ENCODE results near the gene DGKQ. TPM values are rescaled to one million over a fixed set of nuclear protein-coding genes. Genes with fewer than 3 reads are reported as not detected.
A peak's percentile ranks its signal among the peaks of the same experiment; 100 is the strongest.
"Not testable (repeated sequence)": the region's sequence is repeated elsewhere in the genome, so short reads cannot be mapped to it uniquely, and the experiment has no call there.

Gene DGKQ
- total RNA-seq, 5 donors from 2014 or later (not counting 1 experiment from before 2014, with no cell fraction given): 22.6 to 46.4 (median 36.9) TPM

DNA sequence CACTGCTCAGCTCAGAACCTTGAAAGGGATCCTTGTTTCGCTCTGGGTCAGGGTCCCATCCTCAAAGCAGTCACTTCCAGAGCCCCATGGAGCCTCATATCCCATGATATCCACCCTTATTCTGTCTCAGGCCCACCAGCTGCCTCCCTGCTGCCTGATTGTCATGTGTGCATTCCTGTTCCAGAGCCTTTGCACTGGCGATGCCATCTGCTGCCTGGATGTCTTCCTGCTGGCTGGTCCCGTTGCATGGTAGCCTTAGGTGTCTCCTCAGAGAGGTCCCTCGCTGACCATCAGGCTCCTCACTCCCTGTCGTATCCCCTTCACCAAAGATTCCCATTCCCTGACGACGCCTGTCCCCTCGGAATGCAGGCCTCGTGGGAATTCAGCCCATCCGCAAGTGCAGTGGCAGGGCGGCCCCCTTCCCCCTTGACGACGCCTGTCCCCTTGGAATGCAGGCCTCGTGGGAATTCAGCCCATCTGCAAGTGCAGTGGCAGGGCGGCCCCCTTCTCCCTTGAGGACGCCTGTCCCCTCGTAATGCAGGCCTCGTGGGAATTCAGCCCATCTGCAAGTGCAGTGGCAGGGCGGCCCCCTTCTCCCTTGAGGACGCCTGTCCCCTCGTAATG is 26.0 kb upstream of the DGKQ start:
- POLR2A ChIA-PET; DNase-seq; H3K4me3 ChIP-seq (ENCODE audit: control insufficient read depth in 1 of 2, extremely low read depth in 1 of 2, low read length in 1 of 2); ATAC-seq (replicated peaks in 1 of 4); H3K9me3 ChIP-seq; H3K27ac ChIP-seq (ENCODE audit: low read length); H3K36me3 ChIP-seq (ENCODE audit: control insufficient read depth in 2 of 2, extremely low read depth in 1 of 2, insufficient read depth in 1 of 2, low read length in 1 of 2); H3K9me3 Mint-ChIP-seq; H3K36me3 Mint-ChIP-seq: not testable (repeated sequence)
- Mint-ChIP-seq H3K27me3 (peaks cover 16 to 43% of the 10 kb centered on the region in 2 donors), H3K27ac (peak overlapping the region in 1 of 2 donors; percentile 65), H3K4me3 (peak overlapping the region in 1 of 3 donors; percentile 46), H3K4me1 (peaks cover 9 to 17% (median 10%) of the 10 kb centered on the region in 3 donors)
- WGBS (ENCODE audit: insufficient coverage): 53% methylated on average over 6 of the region's 21 CpGs
- Histone ChIP-seq H3K4me1 (ENCODE audit: control insufficient read depth in 1 of 2, extremely low read depth in 1 of 2, insufficient read depth in 2 of 2, low read length in 2 of 2) (peaks cover 0 to 27% of the 10 kb centered on the region in 2 experiments), H3K27me3 (replicated peaks in 1 of 2; ENCODE audit: control insufficient read depth in 2 of 2, extremely low read depth in 1 of 2, insufficient read depth in 2 of 2, low read length in 1 of 2) (peaks cover 2 to 76% of the 10 kb centered on the region in 2 experiments)
- CTCF ChIA-PET: interaction anchor here in 1 of 2 donors (0.7 kb wide), 1 partner anchor 86 kb away, joined by 3 read pairs; no protein-coding TSS in a partner anchor

GRCh38 chr4:998096-998691 is 24.8 kb upstream of the DGKQ start:
- Mint-ChIP-seq H3K9me3 (no peaks in the 10 kb centered on the region), H3K27ac (no peak overlapping the region), H3K27me3 (peaks cover 13 to 35% of the 10 kb centered on the region in 2 donors), H3K4me1 (peaks cover 9 to 13% (median 10%) of the 10 kb centered on the region in 3 donors), H3K4me3 (peak overlapping the region in 1 of 3 donors; percentile 46), H3K36me3 (no peaks in the 10 kb centered on the region)
- Histone ChIP-seq H3K36me3 (ENCODE audit: control insufficient read depth in 2 of 2, extremely low read depth in 1 of 2, insufficient read depth in 1 of 2, low read length in 1 of 2) (no peaks in the 10 kb centered on the region), H3K4me3 (ENCODE audit: control insufficient read depth in 1 of 2, extremely low read depth in 1 of 2, low read length in 1 of 2) (peak overlapping the region in 1 of 2 donors; percentile 29), H3K27ac (ENCODE audit: low read length) (no peak overlapping the region), H3K9me3 (no peaks in the 10 kb centered on the region), H3K27me3 (replicated peaks in 1 of 2; ENCODE audit: control insufficient read depth in 2 of 2, extremely low read depth in 1 of 2, insufficient read depth in 2 of 2, low read length in 1 of 2) (peaks cover 2 to 65% of the 10 kb centered on the region in 2 experiments), H3K4me1 (ENCODE audit: control insufficient read depth in 1 of 2, extremely low read depth in 1 of 2, insufficient read depth in 2 of 2, low read length in 2 of 2) (peaks cover 0 to 22% of the 10 kb centered on the region in 2 experiments)
- POLR2A ChIA-PET: no interaction called here
- ATAC-seq (replicated peaks in 1 of 4) (no peak), DNase-seq (no peak)
- CTCF ChIA-PET: interaction anchor here in 1 of 2 donors (0.7 to 0.9 kb wide), 2 partner anchors 10 to 85 kb away, joined by 3 to 6 read pairs; no protein-coding TSS in a partner anchor
- WGBS (ENCODE audit: insufficient coverage): 52% methylated on average over 9 of the region's 12 CpGs

- WGBS (ENCODE audit: insufficient coverage): 2% methylated on average over 61 of the region's 68 CpGs
- POLR2A ChIA-PET: no interaction called here
- Mint-ChIP-seq H3K4me1 (peaks cover 9 to 13% (median 10%) of the 10 kb centered on the region in 3 donors), H3K27ac (no peak overlapping the region), H3K36me3 (no peaks in the 10 kb centered on the region), H3K9me3 (no peaks in the 10 kb centered on the region), H3K4me3 (peak overlapping the region in 1 of 3 donors; percentile 46), H3K27me3 (peaks cover 13 to 35% of the 10 kb centered on the region in 2 donors)
- no peaks in the 10 kb centered on the region for H3K36me3 ChIP-seq (ENCODE audit: control insufficient read depth in 2 of 2, extremely low read depth in 1 of 2, insufficient read depth in 1 of 2, low read length in 1 of 2)
- H3K9me3 ChIP-seq: no peaks in the 10 kb centered on the region
- peaks cover 2 to 63% of the 10 kb centered on the region in 2 experiments for H3K27me3 ChIP-seq (replicated peaks in 1 of 2; ENCODE audit: control insufficient read depth in 2 of 2, extremely low read depth in 1 of 2, insufficient read depth in 2 of 2, low read length in 1 of 2)
- ATAC-seq (replicated peaks in 1 of 4): peak; percentile 38 to 58 (median 49)
- H3K4me1 ChIP-seq (ENCODE audit: control insufficient read depth in 1 of 2, extremely low read depth in 1 of 2, insufficient read depth in 2 of 2, low read length in 2 of 2): peaks cover 0 to 22% of the 10 kb centered on the region in 2 experiments
- H3K4me3 ChIP-seq (ENCODE audit: control insufficient read depth in 1 of 2, extremely low read depth in 1 of 2, low read length in 1 of 2): peak overlapping the region in 1 of 2 donors; percentile 29
- CTCF ChIA-PET: no interaction called here
- no peak overlapping the region for H3K27ac ChIP-seq (ENCODE audit: low read length)
- no peak for DNase-seq
These were observed 24.2 kb upstream of the DGKQ start for GRCh38 chr4:997375-998071.

- ChIA-PET POLR2A (no interaction called here), CTCF (no interaction called here)
- Mint-ChIP-seq H3K36me3 (no peaks in the 10 kb centered on the region), H3K27ac (no peak overlapping the region), H3K4me3 (no peak overlapping the region), H3K4me1 (peaks cover 9 to 13% (median 10%) of the 10 kb centered on the region in 3 donors), H3K27me3 (peaks cover 13 to 34% of the 10 kb centered on the region in 2 donors), H3K9me3 (no peaks in the 10 kb centered on the region)
- no peak for DNase-seq
- no peak overlapping the region for H3K4me3 ChIP-seq (ENCODE audit: control insufficient read depth in 1 of 2, extremely low read depth in 1 of 2, low read length in 1 of 2)
- ATAC-seq (replicated peaks in 1 of 4): peak in 1 of 4 experiments; percentile 4
- H3K27ac ChIP-seq (ENCODE audit: low read length): no peak overlapping the region
- H3K36me3 ChIP-seq (ENCODE audit: control insufficient read depth in 2 of 2, extremely low read depth in 1 of 2, insufficient read depth in 1 of 2, low read length in 1 of 2): no peaks in the 10 kb centered on the region
- no peaks in the 10 kb centered on the region for H3K9me3 ChIP-seq
- peaks cover 2 to 60% of the 10 kb centered on the region in 2 experiments for H3K27me3 ChIP-seq (replicated peaks in 1 of 2; ENCODE audit: control insufficient read depth in 2 of 2, extremely low read depth in 1 of 2, insufficient read depth in 2 of 2, low read length in 1 of 2)
- WGBS (ENCODE audit: insufficient coverage): 17% methylated on average over 18 of the region's 25 CpGs
- H3K4me1 ChIP-seq (ENCODE audit: control insufficient read depth in 1 of 2, extremely low read depth in 1 of 2, insufficient read depth in 2 of 2, low read length in 2 of 2): peaks cover 0 to 19% of the 10 kb centered on the region in 2 experiments
These were observed 23.6 kb upstream of the DGKQ start for GRCh38 chr4:996997-997374.

- Mint-ChIP-seq H3K27me3 (peaks cover 13 to 32% of the 10 kb centered on the region in 2 donors), H3K9me3 (no peaks in the 10 kb centered on the region), H3K27ac (no peak overlapping the region), H3K36me3 (no peaks in the 10 kb centered on the region), H3K4me3 (peak overlapping the region in 1 of 3 donors; percentile 20), H3K4me1 (peaks cover 9 to 13% (median 10%) of the 10 kb centered on the region in 3 donors)
- Histone ChIP-seq H3K36me3 (ENCODE audit: control insufficient read depth in 2 of 2, extremely low read depth in 1 of 2, insufficient read depth in 1 of 2, low read length in 1 of 2) (peaks cover 0 to under 1% of the 10 kb centered on the region in 2 donors), H3K9me3 (no peaks in the 10 kb centered on the region), H3K4me3 (ENCODE audit: control insufficient read depth in 1 of 2, extremely low read depth in 1 of 2, low read length in 1 of 2) (no peak overlapping the region), H3K4me1 (ENCODE audit: control insufficient read depth in 1 of 2, extremely low read depth in 1 of 2, insufficient read depth in 2 of 2, low read length in 2 of 2) (peaks cover 0 to 15% of the 10 kb centered on the region in 2 experiments), H3K27ac (ENCODE audit: low read length) (no peak overlapping the region), H3K27me3 (replicated peaks in 1 of 2; ENCODE audit: control insufficient read depth in 2 of 2, extremely low read depth in 1 of 2, insufficient read depth in 2 of 2, low read length in 1 of 2) (peaks cover 2 to 53% of the 10 kb centered on the region in 2 experiments)
- WGBS (ENCODE audit: insufficient coverage): 74% methylated on average over 14 of the region's 15 CpGs
- POLR2A ChIA-PET: no interaction called here
- CTCF ChIA-PET: no interaction called here
- ATAC-seq (replicated peaks in 1 of 4): no peak
- DNase-seq: no peak
These were observed 22.9 kb upstream of the DGKQ start for GRCh38 chr4:996030-996996.

Measured in T-cell (primary cell).